ENCODE results near the gene PTPRH.

The PTPRH gene, protein sequence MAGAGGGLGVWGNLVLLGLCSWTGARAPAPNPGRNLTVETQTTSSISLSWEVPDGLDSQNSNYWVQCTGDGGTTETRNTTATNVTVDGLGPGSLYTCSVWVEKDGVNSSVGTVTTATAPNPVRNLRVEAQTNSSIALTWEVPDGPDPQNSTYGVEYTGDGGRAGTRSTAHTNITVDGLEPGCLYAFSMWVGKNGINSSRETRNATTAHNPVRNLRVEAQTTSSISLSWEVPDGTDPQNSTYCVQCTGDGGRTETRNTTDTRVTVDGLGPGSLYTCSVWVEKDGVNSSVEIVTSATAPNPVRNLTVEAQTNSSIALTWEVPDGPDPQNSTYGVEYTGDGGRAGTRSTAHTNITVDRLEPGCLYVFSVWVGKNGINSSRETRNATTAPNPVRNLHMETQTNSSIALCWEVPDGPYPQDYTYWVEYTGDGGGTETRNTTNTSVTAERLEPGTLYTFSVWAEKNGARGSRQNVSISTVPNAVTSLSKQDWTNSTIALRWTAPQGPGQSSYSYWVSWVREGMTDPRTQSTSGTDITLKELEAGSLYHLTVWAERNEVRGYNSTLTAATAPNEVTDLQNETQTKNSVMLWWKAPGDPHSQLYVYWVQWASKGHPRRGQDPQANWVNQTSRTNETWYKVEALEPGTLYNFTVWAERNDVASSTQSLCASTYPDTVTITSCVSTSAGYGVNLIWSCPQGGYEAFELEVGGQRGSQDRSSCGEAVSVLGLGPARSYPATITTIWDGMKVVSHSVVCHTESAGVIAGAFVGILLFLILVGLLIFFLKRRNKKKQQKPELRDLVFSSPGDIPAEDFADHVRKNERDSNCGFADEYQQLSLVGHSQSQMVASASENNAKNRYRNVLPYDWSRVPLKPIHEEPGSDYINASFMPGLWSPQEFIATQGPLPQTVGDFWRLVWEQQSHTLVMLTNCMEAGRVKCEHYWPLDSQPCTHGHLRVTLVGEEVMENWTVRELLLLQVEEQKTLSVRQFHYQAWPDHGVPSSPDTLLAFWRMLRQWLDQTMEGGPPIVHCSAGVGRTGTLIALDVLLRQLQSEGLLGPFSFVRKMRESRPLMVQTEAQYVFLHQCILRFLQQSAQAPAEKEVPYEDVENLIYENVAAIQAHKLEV

DNA sequence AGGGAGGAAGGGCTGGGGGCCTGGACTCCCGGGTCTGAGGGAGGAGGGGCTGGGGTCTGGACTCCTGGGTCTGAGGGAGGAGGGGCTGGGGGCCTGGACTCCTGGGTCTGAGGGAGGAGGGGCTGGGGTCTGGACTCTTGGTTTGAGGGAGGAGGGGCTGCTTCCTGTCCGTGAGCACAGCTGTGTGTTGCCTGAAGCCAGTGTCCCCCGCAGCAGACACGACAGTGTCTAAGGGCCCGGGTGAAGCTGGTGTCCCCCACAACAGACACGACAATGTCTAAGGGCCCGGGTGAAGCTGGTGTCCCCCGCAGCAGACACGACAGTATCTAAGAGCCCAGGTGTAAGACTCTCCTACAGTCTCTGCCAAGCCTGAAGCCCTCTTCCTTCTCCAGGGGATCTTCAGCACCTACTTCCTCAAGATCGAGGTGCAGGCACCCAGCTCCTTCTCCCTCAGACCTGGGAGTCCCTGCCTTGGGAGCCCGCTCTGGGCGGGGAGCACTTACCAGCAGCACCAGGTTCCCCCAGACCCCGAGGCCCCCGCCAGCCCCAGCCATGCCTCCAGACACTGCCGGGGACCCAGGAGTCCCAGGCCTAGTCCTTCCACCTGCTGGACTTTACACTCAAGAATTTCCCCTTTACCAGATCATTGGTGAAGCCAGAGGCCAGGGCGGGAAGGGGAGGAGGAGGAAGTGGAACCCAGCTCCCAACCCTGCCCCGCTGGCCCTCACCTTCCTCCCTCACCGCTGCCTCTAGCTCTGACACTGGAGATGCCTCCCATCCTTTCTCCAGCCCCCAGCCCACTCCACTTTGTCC lies at the start of gene PTPRH:
TSS of gene PTPRH (minus strand) at position 622 of the 813 bp plus-strand sequence. CDS start at position 554, 68 bp downstream.
- DNase-seq = no peak

DNA sequence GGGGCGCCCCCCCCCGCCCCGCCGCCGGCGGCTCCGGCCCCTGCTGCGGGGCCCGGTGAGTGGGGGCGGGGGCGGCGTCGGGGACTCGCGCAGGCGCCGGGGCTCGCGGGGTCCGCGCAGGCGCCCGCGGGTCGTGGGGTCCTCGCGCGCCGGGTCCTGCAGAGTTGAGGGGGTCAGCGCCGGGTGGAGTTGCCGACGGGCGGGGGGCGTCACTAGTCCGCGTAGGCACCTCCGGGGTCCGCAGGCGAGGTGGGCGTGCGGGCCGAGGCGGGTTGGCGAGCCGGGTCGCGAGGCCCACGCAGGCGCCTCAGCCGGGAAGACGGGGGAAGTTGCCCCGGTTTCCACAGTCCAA lies 49.2 kb upstream of the PTPRH start:
- DNase-seq = peak; percentile 67

DNA sequence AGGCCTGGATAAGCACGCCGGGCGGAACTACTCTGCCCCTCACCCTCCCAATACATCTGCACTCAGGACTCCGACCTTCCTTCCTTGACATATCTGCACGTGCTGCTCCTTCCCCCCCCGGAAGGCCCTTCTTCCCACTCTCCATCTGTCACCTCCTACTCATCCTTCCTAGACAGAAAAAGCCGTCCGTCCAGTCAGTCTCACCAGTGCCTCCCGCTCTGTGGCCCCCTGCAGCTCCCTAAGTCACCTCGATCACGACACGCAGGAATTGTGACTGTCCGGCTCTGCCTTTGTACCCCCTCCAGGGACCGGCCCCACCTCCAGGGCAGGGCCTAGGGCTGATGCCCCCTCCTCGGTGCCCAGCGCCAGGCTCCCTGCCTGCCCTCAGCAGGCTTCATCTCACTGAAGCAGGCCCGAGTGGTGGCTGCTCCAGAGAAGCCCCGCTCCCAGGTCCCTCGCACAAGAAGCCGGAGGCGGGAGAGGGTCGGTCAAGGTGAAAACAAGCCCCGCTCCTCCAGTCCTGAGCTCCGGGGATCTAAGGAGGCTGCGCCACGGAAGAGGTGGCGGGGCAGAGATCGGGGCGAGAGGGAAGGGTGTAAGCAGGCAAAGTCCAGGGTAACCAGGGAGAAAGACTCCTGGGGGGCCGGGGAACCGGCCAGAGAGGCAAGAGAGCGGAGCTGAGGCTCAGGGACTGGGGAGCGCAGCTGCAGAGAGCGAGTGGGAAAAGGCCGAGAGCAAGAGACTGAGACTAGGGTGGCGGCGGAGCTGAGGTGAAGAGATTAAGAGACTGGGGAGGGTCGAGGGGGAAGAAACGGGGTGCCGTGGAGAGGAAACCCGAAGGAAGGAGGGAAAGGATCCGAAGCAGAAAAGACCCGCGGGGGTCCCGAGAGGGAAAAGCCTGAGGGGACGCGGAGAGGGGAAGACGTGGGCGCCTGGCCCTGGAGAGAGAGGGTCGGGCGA lies 48.4 kb upstream of the PTPRH start:
- peak; percentile 31 for DNase-seq

DNA sequence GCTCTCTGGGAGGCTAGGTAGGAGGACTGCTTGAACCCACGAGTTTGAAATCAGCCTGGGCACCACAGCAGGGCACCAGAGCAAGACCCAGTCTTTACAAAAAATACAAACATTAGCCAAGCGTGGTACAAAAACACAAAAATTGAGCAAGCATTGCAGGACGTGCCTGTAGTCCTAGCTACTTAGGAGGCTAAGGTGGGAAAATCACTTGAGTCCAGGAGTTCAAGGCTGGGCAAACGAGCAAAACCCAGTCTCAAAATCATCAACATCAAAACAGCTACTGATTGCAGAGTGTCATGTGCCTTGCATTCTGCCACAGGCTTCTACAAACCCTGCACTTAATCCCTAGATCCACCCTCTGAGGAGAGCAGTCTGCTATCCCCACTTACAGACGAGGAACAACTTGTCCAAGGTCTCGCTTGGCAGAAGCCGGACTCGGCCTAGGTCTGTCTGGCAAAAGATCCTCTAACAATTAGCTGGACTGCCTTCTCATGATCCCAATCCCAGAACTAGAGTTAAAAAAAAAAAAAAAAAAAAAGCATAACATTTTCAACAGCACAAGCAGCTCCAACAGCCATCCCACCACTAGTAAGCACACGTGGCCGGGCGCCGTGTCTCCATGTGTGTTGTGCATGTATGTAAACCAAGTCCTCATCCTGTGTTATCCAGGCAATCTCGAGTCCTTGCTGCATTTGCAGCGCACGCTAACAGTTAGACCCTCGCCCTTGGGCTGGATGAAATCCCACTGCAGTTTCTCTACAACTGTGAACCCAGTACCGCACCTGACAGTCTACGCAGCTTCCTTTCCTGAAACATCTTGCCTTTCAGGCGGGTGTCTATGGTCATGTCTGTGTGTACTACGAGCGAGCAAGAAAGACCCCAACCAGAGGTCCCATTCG lies 47.5 kb upstream of the PTPRH start:
- no peak for DNase-seq

DNA sequence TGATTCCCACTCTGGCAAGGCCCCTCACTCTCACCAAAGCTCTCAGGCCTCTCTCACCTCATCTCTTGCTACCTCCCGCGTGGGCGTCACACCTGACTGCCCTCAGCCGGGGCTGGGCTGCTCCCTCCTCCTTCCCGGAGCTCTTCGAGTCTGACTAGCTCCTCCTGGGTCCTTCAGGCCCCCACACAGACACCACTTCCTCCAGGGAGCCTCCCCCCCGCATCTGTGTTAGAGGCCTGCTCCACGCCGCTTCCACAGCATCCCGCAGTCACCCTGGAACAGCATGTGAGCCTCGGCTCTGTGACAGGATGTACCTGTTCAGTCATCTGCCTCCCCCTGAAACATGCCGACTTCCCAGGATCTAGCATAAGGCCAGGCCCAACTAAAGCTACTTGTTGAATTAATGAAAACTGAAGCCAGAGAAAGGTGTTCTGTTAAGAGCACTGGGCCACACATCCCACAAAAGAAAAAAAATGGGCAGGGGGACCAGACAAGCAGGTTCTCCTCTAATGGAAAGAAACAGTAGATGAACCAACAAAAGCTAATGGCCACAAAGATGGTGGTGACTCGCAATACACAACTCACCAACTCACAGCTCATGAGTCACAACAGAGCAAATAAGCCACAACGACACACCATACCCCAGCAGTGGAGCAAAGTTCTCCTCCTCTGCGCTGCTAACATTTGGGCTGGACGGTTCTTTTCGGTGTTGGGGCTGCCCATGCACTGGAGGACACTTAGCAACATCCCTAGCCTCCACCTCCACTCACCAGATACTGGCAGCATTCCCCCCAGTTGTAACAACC lies 46.5 kb upstream of the PTPRH start:
- peak; percentile 61 for DNase-seq

DNA sequence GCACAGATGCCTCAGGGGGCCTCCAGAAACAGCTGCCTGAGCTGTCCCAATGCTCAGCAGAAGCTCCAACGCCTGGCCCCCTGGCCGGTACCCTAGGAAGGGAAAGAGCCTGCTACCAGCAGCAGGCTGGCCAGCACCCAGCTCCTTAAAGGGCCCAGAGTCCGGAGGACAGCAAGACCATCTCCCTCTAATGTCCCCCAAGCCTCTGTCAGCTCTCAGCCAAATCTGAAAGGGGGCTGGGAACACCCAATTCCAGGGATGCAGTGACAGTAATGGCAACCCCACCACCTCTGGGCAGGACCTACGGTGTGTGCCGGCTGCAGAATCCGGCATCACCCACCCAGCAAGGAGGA lies 45.3 kb upstream of the PTPRH start:
- DNase-seq = no peak

DNA sequence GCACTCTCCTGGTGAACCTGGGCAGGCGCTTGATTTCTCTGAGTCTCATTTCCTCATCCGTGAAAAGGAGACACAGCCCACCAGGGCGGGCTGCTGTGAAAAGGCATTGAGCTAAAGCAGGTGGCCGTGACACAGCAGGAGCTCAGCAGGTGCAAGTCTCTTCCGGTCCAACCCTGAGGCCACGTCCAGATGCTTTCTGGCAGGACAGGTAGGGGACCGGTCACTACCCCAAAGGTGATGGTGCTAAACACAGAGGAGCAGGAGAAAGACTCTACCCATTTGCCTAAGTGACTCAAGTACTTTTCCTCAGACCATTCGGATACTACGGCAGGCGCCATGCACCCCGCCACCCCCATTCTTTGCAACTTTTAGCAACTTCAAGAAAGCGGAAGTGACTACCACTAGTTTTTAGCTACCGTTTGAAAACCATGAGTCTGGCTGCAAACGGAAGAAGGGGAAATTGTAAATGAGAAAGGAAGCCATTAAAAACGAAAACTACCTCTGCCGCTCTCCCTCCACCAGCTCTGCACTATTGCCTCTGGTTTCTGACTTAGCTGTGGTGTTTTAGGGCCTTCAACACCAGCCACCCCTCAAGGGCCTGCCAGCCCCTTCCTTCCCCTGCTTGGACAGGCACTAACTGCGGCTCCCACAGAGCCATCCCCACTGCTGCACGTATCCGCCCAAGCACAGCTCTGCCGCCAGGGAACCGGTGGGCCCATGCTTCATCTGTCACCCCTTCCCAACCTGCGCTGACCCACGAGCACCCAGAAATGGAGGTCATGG lies 44.7 kb upstream of the PTPRH start:
- peak; percentile 58 for DNase-seq

DNA sequence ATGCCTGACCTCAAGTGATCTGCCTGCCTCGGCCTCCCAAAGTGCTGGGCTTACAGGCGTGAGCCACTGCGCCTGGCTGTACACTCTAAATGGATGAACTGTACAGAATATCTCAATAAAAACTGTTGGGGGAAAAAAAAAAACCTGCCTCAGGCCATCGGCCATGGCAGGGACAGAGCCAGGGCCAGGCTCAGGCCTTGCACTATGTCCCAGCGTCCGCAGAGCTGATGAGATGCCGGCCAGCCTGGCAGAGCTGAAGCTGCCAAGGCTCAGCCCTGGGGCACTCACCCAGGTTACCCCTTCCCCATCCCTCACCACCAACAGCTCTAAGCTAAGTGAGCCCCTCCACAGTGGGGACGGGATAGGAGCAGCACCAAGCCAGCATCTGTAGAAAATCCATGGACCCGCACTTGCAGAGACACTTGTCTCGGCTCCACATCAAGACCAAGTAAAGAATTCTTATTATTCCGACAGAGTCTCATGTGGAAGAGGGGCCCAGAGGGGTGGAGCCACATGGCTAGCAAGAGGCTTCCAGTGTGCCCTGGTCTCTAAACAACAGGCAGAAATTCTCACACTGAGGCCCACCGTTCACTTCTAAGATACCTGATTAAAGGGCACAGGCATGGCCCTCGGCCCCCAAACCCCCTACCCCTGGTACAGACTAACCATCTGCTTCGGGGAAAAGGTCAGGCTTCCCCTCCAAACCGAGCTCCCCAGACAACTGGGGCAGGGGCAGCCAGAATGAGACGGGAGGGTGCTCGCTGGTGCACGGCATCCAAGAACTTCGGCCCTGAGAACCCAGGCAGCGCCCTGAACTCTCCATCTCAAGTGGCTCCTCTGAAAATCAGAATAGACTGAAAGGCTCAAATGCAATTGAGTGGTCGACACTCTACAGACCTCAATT lies 43.7 kb upstream of the PTPRH start:
- DNase-seq = no peak

DNA sequence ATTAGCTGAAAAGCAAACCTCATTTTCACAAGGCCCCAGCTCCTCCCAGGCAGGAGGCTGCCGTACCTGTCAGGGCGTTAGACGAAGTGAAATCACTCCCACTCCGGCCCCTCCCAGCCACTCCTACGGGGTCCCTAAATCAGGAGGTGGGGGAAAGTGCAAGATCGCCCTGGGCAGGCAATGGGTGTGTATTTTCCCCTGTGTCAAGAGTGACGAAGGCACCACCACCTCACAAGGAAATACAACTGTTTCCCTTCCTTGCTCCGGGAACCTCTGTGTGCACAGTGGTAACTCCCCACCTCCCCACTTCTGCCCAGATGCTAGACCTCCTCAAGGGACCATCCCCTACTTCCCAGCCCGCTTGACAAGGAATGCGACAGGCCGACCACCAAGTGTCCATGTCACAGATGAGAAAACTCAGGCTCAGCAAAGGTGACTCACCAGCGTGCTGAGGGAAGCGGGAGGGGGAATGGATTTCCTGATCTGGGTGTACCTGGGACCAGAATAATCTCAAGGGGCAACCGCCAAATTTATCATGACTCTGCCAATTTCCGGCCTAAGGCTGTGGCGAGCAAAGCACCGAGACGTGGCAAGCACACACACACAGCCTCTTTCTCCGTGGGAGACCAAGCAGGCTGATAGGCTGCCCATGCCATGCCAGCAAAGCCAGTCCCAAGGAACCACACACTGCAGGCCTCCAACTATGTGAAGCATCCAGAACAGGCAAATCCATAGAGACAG lies 42.2 kb upstream of the PTPRH start:
- DNase-seq = peak; percentile 26

DNA sequence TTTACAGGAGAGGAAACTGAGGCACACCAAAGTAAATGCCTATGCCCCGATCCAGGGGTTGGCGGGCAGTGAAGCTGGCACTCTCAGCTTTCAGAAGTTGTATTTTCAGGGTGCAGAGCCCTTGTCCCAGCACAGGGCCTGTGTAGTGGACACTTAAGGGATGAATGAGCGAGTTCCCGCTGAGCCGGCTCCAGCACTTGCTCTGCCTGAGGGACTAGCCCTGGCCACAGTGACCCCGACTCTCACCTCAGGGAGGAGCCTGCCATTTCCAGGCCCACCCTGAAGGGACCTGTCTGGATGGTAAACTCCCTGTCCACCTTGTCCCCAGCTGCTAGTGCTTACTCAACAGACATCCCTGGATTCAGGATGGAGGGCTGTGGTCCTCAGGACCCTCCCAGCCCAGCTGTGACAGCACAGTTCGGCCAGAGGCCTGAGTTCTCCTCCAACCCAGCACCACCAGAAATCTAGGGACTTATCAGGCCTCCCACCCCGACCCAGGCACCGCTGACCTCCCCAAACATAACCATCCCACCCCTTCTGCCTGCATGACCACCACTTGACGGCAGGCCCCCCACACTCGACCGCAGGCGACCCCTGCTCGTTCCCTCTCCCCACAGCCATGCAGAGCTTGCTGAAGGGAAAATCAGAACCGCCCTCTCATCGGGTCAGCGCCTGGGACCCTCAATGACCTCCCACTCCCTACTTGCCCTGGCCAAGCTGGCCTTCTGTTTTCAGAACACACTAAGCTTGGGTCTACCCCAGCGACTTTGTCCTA lies 41.1 kb upstream of the PTPRH start:
- no peak for DNase-seq

DNA sequence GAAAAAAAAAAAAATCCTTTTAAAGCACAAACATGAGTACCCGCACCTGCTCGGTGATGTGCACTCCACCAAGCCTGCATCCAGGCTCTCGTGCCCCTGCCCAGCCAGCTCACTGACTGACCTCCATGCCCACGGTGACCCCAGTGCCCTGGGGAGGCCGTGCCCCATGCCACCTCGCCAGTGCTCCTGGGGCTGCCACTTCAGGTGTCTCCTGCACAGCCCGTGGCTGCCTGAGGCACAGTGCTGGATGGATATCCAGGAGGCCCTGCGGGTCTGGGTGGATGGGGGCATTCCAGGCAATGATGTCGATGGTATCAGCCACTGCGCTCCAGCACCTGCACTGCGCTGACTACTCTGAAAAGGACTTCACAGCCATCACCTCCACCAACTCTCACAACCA lies 40.5 kb upstream of the PTPRH start:
- no peak for DNase-seq

DNA sequence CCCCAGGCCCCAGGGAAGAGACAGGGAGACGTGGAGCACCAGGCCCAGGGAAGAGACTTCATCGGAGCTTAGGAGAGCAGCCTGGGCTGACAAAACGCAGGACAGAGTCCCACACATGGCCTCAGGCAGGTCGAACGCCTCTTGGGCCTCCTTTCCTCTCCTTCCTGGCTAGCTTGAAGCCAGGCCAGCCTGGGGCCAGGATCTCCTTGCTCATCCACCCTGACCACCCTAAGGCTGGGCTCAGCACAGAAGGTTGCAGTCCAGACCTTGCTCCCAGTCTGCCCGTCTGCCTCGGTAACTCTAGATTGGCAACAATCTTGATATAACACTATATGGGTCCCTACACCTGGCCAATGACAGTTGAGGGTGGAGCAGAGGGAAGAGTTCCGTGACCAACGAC lies 39.4 kb upstream of the PTPRH start:
- DNase-seq = no peak

DNA sequence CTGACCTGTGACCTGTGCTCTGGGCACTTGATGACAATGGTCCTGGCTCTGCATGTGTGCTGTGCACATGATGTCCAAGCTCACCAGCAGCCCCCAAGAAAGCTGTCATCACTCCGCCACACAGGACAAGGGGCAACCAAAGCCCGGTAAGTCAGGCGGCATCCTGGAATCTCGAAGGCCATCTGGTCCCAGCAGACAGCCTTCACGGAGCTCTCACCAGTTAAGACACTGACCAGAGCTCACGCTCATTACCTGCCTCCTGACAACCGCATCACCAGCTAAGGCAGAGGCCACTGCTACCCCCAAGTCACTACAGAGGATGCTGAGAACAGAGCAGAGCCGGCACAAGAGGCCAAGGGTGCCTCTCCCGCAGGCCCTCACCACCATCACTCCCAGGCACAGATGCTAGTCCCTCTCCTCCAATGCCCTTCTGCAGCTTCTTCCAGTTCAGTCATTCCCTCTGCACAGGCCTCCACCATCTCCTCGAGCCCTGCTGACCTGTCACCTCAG lies 38.9 kb upstream of the PTPRH start:
- no peak for DNase-seq

DNA sequence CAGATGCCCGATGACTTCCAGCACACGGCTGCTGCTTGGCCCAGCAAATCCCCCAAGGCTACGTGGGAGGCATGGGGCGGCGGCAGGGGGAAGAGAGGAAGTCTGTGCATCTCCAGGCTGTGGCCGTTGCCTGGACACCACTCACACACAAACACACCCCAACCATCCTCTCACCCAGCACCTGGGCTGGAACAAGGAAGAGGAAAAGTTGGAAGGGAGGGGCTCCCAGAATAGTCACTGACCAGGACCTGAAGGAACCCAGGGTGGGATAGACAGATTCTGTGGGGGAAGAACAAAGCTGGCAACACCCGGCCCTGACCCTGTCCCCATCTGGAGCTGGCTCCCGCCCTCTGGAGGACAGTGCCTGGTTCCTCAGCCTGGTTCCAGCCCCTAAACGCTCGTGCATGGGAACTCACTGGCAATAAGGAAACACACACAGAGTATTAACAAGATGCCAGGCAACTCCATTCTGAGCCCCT lies 38.4 kb upstream of the PTPRH start:
- DNase-seq = no peak

Measured in stimulated activated CD4-positive, alpha-beta T cell treated with anti-CD3 and anti-CD28 coated beads, Interleukin-4, amount 100 ng/mL, for 1 hour (primary cell).